GM18861 (cell line): ENCODE measurements around the gene AHRR.
"Not testable (repeated sequence)": the region's sequence is repeated elsewhere in the genome, so short reads cannot be mapped to it uniquely, and the experiment has no call there.

ENCODE experiments used
- ATAC-seq: cut with Tn5 transposase; IDR thresholded peaks from one replicate; pipeline ENCODE4 v1.9.1; 2021; ENCODE audit not compliant: unreplicated experiment

AHRR gene

GRCh38 chr5:472076-472655 lies 150.7 kb downstream of the AHRR start:
- ATAC-seq = no peak

GRCh38 chr5:472656-473550 lies 151.4 kb downstream of the AHRR start:
- peak; percentile 50 for ATAC-seq

DNA sequence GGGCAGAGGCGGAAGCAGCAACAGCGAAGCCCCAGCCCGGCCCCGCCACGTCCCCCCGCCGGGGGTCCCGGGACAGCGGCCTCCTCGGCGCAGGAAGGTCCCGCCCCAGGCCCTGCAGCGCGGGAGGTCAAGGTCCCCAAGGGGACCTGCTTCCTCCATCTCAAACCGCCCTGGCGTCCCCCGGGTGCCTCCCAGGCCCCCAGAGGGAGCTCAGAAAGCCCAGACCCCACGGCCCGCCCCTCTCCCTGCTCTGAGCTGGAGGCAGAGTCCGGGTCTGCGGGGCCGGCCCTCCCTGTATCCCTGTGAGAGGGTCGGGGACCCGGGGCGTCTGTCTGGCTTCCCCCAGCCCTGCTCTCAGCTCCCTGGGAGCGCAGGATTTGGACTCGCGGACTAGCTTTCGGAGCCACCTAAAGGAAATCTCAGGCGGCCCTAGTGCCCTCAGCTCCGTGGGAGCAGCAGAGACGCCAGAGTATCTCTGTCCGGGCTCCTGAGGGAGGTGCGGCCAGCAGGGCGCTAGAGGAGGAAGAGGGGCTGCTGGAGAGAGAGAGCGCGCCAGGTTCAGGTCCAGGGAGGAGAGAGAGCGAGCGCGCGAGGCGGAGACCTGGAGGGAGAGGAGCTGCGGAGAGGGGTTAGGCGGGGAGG lies 152.2 kb downstream of the AHRR start:
- peak; percentile 22 for ATAC-seq

- ATAC-seq = not testable (repeated sequence)
Observed at GRCh38 chr5:474232-474839, 152.8 kb downstream of the AHRR start.

GRCh38 chr5:474840-475661 lies 153.5 kb downstream of the AHRR start:
- no peak for ATAC-seq

DNA sequence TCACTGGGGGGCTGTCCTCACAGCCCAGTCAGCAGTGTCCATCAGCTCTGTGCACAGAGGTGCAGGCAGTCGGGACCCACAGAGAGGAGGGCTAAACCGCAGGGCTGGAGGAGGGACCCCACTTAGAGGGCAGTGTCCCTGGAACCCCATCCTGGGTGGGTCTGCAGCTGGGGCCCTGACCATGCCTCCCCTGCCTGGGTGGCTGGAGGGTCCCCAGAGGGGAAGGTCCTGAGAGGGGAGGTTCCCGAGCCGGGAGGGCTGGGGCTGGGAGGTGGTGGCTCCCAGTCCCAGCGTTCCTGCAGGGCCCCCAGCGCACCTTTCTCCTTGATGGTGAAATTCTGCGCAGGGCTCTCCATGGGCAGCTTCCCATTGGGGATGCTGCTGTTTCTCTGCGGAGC lies 154.2 kb downstream of the AHRR start:
- ATAC-seq = no peak

DNA sequence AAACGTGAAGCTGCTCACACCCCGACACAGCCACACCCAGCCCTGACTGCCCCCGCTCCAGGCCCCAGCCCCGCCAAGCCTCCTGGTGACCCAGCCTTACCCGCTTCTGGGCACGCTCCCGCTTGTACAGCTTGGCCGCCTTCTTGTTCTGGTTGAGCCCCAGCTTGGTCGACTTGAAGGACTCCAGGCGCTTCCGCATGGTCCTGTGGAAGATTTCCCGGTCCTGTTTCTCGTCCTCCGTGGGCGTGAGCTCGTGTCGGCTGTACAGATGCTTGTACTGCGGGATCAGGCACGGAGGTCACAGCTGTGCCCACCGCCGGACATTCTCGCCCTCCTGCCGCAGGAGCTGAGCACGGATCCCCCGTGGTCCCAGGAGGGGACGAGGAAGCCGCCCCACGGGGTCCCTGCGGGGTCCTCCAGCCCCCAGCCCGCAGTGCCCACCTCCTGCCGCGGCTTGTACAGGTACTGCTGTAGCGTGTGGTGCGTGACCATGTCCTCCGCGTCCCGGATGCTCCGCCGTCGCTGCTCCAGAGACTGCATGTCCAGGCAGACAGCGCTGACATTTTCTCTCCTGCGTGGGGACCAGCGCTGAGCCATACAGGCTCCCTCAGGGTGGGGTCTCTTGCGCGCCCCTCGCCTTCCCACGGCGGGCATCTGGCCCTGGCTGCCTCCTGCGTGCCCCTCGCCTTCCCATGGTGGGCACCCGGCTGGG lies 154.7 kb downstream of the AHRR start:
- ATAC-seq = no peak

- ATAC-seq = no peak
Observed at GRCh38 chr5:476814-477175, 155.3 kb downstream of the AHRR start.

DNA sequence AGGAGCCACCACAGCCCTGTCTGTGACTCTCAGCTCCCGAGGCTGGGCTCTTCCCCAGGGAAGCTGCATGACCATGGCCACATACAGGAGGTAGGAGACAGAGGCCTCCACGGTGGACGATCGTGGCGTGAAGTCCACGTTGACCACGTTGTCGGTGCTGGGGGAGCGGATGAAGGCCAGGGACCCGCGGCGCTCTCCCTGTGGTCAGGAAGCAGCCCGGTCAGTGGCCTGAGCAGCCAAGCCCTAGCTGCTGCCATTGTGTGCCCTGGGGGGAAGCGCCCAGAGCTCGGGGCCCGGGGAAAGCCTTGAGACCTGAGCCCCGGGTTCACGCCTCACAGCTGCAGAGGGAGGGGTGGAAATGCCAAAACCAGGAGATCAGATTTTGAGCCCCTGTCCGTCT lies 155.7 kb downstream of the AHRR start:
- ATAC-seq = no peak

DNA sequence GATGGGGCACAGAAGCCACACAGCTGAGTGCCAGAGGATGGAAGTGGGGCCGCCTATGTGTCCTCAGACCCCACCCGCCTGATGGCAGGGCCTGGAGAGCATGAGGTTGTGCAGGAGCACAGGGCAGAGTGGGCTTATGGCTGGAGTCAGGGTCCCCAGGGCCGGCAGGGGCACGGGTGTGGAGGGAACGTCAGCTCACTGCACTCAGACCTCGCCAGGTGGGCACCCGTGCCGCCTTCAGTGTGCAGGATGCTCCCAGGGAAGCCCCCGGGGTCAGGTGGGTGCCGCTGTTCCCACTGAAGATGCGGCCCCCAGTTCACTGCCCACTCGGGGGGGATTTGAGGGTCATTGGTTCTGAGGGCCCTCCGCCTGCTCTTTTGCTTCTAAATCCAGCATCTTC lies 156.4 kb downstream of the AHRR start:
- ATAC-seq = no peak

GRCh38 chr5:478369-478981 lies 157.0 kb downstream of the AHRR start:
- no peak for ATAC-seq

DNA sequence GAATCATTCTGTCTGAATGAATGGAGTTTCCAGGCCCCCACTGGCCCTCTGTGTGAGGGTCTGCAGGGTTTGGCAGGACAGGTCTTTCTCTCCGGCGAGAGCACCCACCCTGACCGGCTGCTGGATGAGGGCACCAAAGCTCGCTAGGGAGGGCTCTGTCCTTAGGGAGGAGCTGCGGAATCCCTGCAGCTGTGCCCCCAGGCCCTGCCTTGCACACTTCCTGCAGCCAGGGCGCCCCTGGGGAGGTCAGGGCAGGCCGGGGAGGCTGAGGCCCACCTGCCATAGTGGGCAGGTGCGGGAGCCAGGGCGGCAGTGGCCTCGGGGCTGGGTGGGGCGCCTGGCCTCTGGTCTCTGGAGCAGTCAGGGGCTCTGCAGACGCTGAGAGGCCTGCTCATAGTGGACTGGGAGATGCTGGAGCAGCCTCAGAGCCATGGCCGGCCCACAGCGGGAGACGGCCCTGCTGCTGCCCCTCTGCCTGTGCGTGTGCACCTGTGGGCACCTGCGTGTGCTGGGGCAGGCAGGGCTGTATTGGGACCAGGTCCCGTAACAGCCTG lies 157.5 kb downstream of the AHRR start:
- ATAC-seq = no peak

- ATAC-seq = no peak
Observed at GRCh38 chr5:479566-480319, 158.2 kb downstream of the AHRR start.

DNA sequence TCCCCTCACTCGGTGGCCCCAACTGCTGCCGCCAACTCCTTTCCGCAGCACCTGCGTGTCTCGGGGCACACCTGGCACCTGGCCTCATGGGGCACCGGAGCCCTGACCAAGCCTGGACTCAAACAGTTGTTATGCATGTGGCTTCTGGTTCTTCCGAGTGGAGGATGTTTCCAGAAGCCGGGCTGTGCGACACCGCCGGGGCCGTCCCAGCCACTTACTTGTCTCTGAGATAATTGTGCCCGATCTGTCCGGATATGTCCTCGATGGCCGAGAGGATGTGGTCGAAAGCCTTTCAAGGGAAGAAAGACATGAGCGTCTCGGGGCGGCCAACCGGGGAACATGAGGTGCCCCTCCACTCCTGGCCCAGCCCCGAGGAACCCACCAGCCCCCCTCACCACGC lies 159.8 kb downstream of the AHRR start:
- ATAC-seq = no peak

DNA sequence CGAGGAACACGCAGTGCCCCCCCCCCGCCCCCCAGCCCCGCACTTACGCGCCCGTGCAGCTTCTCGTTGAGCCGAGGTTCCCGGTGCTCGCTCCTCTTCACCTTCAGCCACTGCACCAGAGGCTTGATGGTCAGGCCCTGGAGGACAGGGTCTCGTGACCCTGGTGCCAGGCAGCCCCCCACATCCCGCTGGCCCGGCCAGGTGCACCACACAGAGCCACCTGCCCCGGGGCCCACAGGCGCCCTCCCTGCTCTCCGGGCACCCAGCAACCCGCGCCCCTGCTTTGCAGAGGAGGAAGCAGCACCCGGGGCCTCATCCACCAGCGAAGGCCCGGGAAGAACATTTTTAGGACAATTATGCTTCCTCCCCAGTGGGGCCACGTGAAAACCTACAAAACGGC lies 160.5 kb downstream of the AHRR start:
- no peak for ATAC-seq

DNA sequence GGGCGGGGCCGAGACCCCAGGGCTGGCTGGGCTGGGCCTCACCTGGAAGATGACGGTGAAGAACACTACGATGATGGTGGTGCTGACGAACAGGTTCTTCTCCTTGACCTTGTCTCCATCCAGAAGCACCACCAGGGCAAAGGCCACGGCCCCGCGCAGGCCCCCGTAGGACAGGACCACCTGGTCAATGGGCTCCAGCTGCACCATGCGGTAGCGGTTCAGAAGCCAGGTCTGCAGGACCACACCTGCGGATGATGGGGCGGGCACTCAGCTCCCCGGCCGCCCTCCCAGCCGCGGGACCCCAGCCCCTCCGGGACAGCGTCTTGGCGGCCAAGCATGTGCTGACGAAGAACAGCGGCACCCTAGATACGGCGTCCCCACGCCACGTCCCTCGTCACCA lies 161.0 kb downstream of the AHRR start:
- ATAC-seq = no peak

DNA sequence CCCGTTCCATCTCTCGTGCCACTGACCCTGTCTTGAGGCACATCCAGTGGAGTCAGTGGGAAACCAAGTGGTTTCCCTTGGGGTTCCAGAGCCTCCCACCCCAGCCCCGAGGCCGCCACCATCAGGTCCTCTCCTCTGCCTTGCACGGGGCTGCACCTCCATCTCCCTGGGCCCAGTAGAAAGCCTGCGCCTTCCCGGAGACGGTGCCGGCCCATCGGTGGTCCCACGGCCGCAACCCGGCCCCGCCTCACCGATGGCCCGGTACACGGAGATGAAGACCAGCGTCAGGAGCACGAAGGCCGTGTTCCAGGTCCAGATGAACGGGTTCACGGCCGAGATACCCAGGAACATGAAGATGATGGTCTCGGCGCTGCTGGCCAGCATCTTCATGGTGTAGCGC lies 161.5 kb downstream of the AHRR start:
- ATAC-seq = no peak

- ATAC-seq = no peak
Observed at GRCh38 chr5:483434-484140, 162.1 kb downstream of the AHRR start.
